NCI-H1436 (cell line): ENCODE measurements around the gene NNMT.

ENCODE experiments used
- DNase-seq: peaks from one replicate; lab custom pipeline; 2025; lab: John Stamatoyannopoulos, UW

Gene NNMT

GRCh38 chr11:114263513-114264170 is 32.6 kb upstream of the NNMT start:
- DNase-seq, result no peak

- no peak for DNase-seq
Observed at GRCh38 chr11:114264381-114264780, 31.8 kb upstream of the NNMT start.

GRCh38 chr11:114265122-114265878 is 30.9 kb upstream of the NNMT start:
- no peak for DNase-seq

GRCh38 chr11:114269498-114269897 is 26.7 kb upstream of the NNMT start:
- DNase-seq, result no peak

- DNase-seq, result no peak
Observed at GRCh38 chr11:114270531-114271270, 25.5 kb upstream of the NNMT start.

- no peak for DNase-seq
Observed at GRCh38 chr11:114271316-114271715, 24.9 kb upstream of the NNMT start.

- no peak for DNase-seq
Observed at GRCh38 chr11:114272311-114272710, 23.9 kb upstream of the NNMT start.

- no peak for DNase-seq
Observed at GRCh38 chr11:114273071-114273470, 23.1 kb upstream of the NNMT start.

- no peak for DNase-seq
Observed at GRCh38 chr11:114273890-114274635, 22.1 kb upstream of the NNMT start.

GRCh38 chr11:114274637-114275036 is 21.6 kb upstream of the NNMT start:
- DNase-seq, result no peak

GRCh38 chr11:114275280-114275679 is 20.9 kb upstream of the NNMT start:
- no peak for DNase-seq

GRCh38 chr11:114276077-114276476 is 20.1 kb upstream of the NNMT start:
- DNase-seq, result no peak

- no peak for DNase-seq
Observed at GRCh38 chr11:114277637-114278341, 18.4 kb upstream of the NNMT start.

GRCh38 chr11:114278342-114279065 is 17.7 kb upstream of the NNMT start:
- no peak for DNase-seq

- DNase-seq, result no peak
Observed at GRCh38 chr11:114279792-114280546, 16.2 kb upstream of the NNMT start.

- peak; percentile 56 for DNase-seq
Observed at GRCh38 chr11:114280696-114281095, 15.5 kb upstream of the NNMT start.

GRCh38 chr11:114281388-114281956 is 14.7 kb upstream of the NNMT start:
- no peak for DNase-seq

GRCh38 chr11:114282488-114282887 is 13.7 kb upstream of the NNMT start:
- no peak for DNase-seq

GRCh38 chr11:114283422-114283821 is 12.8 kb upstream of the NNMT start:
- no peak for DNase-seq

- DNase-seq, result no peak
Observed at GRCh38 chr11:114284021-114284420, 12.2 kb upstream of the NNMT start.
